Stimulated activated CD8-positive, alpha-beta memory T cell treated with anti-CD3 and anti-CD28 coated beads, Interleukin-7, amount 100 ng/mL, for 1 hour (primary cell): Measurements from ENCODE around the gene KDELR1.

Experiments
- DNase-seq, 2 donors: peaks; one replicate each; pipeline ENCODE4 v3.0.0-alpha.2; 2020; ENCODE audit warnings: low read depth in 2 of 2

The KDELR1 gene

DNA sequence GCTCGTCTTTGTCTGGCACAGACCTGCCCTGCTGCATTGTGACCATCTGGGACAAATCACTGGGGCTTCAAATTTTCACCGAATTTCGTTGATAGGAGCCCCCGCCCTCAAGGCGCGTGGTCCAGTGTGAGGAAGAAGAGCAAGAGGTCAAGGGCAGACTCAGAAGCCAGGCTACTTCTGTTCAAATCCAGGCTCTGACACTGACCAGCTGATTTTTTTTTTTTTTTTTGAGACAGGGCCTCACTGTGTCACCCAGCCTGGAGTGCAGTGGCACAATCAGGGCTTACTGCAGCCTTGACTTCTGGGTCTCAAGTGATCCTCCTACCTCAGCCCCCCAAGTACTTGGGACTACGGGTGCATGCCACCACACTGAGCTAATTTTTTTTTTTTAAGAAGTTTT lies 20.0 kb downstream of the KDELR1 start:
- DNase-seq = no peak

DNA sequence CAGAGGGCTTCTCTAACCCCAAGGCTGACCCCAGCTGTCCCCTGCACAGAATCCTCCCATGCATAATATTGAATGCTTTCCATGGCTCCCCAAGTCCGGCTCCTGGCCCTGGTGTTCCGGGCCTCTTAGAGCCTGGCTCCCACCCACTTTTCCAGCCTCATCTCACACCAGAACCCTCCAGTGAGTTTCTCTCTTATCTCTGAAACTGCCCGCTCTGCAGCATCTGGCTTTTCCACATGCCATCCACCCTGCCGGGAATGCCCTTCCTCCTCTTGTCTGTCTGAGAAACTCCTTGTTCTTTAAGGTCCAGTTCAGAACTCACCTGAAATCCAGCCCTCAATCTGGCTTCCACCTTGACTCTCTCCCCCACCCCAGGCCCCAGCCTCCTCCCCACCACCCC lies 20.4 kb downstream of the KDELR1 start:
- no peak for DNase-seq

DNA sequence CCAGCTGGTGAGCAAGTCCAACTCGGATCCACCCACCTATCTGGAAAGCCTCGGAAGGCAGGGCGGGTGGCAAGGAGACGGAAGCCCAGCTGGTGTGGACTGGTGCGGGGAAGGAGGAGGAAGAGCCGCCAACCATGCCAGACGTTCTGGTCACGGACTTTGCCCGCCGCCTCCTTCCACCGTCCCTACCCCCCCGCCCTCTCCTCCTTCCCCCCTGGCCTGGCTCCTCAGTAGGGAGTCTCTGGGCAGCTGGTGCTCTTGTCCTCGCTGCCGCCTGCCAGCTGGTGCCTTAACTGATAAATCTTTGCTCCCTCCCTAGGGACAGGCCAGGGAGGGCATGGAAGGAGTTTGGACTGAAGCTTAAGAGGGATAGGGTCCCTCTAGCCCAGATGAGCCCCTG lies 22.4 kb downstream of the KDELR1 start:
- DNase-seq = no peak

DNA sequence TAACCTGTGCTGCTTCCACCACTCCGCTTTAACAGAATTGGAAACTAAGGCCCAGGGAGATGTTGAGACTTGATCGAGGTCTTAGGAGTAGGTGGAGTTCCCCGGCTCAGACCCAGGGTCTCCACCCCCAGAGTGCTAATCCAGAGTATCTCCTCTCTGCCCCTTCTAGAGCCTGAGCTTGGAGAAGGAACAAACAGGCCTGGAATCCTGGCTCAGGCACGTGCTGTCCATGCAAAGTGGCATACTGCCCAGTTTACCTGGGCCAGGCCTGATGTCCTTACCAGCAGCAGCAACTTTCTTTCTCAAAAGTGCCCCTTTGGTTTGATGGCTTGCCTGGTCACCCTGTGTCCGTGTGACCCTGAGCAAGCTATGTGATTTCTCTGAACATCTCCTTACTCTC lies 23.5 kb downstream of the KDELR1 start:
- DNase-seq = no peak

DNA sequence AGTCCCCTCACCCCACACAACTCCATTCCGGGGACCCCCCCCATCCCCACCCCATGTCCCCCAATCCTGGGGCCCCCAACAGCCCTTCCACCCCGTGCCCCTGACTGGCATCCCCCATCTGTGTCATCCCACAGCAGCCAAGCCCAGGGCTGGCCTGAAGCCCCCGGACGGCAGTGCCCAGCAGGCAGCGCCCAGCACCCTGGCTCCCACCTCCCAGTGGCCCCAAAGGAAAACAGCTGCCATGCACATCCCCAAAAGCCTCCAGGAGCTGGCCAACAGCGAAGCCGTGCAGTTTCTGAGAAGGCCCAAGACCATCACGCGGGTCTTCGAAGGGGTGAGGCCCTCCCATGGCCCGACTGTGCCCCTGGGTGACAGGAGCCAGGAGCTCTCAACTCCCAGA lies 25.7 kb downstream of the KDELR1 start:
- no peak for DNase-seq

DNA sequence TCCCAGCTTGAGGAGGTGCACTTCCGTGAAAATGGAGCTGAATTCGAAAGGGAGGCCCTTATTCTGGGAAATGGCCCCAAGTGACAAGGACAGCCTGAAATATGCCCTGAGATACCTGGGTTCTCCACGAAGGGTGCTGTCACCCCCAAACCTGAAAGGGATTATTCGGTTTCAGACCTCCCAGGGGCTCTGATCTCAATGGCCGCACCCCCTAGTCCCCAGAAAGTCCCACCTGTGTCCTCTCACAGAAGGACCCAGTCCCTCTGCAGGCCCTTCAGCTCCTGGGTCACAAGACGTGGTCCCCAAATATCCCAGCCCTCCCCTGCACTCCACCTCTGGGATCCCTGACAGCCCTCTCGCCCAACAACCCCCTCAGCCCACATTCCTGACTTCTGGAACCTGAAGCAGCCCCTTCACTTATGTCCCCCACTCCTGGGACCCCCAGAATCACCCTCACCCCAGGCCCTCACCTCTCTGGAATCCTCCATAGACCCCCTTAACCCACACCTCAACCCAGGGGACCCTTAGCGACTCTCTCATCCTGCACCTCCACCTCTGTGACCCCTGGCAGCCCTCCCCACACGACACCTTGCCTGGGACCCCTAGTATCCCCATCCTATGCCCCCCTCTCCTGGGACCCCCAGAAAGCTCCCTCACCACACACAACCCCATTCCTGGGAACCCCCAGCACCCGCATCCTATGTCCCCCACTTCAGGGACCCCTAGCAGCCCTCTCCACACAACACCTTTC lies 26.6 kb downstream of the KDELR1 start:
- no peak for DNase-seq

DNA sequence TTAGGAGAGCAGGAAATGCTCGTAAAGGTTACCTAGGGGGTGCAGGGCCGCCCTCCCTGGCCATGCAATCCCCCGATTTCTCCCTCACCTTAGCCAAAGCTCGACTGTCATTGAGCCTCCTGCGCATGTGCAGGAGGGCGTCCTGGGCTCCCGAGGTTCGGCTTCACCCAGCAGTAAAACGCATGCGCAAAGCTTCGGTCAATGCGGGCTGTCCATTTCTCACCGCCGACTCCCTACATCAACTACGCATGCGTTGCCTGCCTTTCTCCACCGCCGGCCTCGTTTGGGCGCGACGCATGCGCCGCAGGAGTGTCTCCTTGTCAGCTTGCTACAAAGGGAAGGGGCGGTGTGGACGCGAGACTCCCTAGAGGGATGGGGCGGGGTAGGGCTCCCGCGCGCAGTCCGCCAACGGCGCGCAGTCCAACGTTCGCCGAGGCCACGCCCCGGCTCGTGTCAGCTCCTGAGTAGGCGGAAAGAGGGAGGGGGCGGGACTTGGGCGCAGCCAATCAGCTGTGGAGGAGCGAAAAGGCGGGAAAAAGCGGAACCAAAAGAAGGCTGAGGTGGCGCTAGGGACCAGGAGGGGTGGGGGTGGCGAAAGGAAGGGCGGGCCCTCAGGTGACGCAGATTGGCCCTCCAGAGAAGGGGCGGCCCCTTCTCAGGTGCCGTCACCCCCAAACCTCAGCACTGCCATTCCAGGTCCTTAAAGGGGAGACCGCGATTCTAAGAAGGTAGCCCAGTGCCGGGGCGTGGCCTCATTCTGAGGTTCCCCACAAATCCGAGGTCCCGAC lies 27.3 kb downstream of the KDELR1 start, which contains the start of the genes SYNGR4 and TMEM143:
SYNGR4 (plus strand) TSS at position 558 of the 788 bp plus-strand sequence. CDS start 1,476 bp downstream, outside the sequence.
TMEM143 (minus strand) TSS at position 131 of the 788 bp plus-strand sequence; CDS start at position 111, 20 bp downstream.
- peak; percentile 92 to 93 for DNase-seq

DNA sequence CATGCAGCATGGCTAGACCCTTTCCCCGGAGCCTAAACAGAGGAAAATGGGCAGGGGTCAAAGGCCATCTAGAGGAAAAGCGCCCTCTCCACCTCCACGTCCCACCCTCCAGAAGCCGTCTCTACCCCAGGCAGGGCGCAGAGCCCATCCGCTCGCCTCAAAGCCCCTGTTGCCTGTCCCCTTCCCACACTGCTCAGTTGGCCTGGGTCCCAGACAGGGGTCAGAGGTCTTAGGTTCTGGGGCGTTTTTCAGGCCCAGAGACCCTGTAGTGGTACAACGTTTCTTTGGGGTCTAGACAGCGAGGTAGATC lies 27.9 kb downstream of the KDELR1 start:
- no peak for DNase-seq

DNA sequence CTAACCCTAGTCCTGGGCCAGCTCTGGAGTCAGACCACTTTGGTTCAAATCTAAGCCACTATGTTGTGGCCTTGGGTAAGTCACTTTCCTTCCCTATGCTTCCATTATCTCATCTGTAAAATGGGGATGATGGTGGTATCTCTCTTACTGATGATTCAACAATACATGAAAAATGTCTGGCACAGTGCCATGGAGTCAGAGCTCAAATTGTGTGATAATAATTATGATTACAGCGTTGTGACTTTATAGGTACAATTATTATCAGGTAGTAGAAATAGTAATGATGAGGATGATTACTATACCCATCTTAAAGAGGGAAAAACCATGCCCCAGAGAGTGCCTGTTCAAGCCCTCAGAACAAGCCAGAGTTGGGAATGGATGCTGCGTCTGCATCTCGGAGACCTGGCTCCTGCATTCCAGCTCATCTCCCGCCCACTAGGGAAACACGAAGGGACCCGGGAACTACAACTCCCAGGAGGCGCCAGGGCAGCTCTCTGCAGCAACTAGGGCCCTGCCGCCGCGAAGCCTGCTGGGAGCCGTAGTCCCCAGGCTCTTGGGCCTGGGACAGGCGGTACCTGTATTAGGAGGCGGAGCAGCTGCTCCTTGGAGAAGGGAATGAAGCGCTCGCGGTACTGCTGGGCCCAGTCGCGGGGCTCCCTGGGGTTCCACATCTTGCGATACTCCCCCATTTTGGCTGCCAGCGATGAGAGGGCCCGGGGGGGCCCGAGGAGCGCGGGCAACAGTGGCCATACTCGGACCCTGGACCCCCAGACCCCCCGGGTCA lies 28.4 kb downstream of the KDELR1 start:
- DNase-seq = peak; percentile 77 to 80

DNA sequence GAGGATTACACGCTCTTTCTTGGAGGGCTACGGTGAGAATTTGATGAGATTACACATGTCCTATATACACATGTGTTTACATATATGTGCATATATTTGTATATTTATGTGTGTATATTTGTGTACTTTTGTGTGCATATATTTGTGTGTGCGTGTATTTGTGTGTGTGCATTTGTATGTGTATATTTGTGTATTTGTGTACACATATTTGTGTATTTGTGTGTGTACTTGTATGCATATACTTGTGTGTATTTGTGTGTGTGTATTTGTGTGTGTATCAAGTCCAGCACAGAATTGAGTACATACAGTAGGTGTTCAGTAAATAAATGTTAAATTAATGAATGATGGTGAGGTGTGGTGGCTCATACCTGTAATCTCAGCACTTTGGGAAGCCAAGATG lies 29.4 kb downstream of the KDELR1 start:
- DNase-seq = no peak

DNA sequence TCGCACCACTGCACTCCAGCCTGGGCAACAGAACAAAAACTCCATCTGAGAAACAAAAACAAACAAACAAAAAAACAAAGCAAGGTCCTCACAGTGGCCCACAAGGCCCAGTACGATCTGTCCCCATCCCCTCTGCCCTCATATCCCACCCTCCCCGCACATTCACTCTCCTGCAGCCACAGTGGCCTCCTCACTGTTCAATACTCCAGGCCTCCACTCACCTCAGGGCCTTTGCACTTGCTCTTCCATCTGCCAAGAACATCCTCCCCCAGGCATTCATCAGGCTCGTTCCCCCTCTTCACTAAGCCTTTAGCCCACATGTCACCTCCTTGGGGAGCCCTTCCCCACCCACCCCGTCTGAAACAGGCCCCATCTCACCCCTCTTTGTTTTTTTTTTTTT lies 32.2 kb downstream of the KDELR1 start:
- DNase-seq = no peak

DNA sequence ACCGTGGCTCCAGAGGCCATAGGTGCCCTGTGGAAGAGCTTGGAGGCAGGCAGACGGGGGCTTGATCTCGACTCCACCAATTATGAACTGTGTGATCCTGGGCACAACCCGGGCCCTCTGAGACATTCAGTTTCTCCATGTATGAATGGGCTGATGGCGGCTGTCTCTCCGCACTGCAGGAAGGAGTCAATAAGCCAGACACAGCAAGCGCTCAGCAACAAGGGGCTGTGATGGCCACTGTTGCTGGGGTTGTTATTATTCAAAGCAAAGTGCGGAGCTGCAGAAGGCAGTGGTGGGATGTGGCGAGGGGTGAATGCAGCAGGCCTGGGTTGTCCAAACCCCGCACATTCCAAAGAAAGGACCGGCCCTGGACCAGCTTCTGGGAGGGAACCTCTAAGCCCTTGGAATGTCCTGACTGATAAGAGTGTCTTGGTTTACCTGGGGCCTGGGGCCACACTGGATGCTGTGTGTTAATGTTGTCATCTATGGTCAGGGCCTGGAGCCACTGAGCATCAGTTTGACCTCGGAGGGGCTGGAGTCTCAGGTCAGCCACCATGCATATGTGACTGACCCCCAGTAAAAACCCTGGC lies 35.9 kb downstream of the KDELR1 start:
- no peak for DNase-seq

DNA sequence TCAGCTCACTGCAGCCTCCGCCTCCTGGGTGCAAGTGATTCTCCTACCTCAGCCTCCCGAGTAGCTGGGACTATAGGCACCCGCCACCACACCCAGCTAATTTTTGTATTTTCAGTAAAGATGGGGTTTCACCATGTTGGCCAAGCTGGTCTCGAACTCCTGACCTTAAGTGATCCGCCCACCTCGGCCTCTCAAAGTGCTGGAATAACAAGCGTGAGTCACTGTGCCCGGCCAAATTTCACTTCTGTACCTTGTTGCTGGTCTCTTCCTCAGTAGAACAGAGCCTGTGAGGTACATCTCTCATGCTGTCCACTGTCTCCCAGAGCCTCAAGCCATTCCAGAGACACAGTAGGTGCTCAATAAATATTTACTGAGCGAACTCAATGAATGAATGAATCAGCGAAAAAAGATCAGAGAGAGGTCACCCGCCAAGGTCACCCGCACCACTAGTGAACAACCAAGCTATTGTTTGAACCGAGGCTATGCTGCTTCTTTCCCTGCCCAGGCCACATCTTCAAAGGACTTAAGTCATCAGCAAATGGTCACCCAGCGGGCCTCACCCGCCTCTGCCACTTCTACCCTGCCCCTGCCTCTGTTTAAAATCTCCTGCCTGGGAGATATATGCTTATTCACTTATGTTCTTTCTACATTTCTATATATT lies 36.9 kb downstream of the KDELR1 start:
- no peak for DNase-seq

DNA sequence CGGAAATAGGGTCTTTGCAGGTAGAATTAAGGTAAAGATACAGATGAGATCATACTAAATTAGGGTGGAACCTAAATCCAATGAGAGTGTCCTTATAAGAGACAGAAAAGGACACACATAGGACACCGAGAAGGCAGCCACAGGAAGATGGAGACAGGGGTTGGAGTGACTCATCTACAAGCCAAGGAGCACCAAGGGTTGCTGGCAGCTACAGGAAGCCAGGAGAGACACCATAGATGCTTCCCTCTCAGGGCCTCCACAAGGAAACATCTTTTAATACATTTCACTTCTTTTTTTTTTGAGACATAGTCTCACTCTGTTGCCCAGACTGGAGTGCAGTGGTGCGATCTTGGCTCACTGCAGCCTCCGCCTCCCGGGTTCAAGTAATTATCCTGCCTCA lies 37.7 kb downstream of the KDELR1 start:
- no peak for DNase-seq

DNA sequence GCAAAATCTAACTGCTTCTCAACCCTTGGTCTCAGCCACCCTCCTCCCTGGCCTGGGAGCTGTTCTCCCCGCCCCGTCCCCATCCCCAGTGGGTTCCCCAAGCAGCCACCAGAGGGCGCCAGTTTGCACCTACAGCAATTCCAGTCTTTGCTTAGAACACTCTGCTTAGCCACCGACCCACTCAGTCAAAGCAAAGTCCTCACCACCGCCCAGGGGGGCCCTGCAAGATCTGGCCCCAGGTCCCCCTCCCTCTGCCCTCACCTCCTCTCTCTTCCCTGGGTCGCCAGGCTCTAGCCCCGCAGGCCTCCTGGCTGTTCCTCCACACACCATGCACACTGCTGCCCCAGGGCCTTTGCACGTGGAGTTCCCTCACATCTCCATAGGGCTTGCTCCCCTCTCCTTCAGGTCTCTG lies 40.0 kb downstream of the KDELR1 start:
- peak; percentile 56 to 70 for DNase-seq

DNA sequence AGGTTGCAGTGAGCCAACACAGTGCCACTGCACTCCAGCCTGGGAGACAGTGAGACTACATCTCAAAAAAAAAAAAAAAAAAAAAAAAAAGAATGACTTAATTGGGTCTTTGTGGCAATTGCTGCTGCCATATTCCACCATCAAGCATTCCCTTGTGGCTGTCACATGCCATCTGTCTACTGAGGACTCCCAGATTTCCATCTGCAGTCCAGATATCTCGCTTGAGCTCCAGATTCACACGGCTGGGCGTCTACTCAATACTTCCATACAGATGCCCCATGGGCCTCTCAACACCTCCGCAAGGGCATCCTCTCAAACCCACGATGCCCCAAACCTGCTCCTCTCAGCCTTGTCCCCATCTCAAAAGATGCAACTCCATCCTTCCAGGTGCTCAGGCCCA lies 40.5 kb downstream of the KDELR1 start:
- DNase-seq = no peak

DNA sequence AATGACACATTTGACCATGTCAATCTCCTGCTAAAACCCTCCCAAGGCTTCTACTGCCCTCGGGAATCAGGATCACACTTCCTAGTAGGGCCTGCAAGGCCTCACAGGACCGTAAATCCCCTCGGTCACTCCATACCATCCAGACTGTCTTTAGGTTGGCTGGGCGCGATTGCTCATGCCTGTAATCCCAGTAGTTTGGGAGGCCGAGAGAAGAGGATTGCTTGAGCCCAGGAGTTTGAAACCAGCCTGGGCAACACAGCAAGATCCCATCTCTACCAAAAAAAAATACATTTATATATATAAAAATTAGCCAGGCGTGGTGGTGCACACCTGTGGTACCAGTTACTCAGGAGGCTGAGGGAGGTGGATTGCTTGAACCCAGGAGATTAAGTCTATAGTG lies 42.6 kb downstream of the KDELR1 start:
- DNase-seq = no peak

DNA sequence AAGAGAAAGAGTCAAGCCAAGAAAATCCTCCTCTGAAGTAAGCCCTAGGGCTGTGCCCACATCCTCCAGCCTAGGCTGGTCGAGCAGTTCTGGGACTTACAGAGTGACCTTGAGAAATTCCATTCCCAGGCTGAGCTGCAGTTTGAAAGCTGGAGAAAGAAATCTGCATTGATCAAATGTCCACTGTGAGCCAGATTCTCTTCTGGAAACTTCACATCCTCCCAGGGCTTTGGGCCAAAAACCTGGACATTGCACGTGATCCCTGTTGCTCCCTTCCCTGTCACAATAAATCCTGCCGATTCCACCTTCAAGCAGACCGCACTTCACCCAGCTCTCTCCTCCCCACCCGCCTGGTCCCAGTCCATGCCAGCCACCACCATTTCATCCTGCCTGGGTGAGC lies 43.3 kb downstream of the KDELR1 start:
- no peak for DNase-seq

DNA sequence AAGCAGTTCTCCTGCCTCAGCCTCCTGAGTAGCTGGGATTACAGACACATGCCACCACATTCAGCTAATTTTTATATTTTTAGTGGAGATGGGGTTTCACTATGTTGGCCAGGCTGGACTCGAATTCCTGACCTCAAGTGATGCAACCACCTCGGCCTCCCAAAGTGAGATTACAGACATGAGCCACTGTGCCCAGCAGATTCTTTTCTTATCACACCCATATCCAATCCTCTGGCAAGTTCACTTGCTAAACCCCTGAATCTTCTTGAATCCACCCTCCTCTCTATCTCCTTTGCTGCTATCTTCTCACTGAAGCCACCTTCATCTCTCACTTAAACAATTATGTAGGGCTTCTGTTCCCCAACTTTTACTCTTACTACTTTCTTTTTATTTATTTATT lies 45.2 kb downstream of the KDELR1 start:
- DNase-seq = no peak

DNA sequence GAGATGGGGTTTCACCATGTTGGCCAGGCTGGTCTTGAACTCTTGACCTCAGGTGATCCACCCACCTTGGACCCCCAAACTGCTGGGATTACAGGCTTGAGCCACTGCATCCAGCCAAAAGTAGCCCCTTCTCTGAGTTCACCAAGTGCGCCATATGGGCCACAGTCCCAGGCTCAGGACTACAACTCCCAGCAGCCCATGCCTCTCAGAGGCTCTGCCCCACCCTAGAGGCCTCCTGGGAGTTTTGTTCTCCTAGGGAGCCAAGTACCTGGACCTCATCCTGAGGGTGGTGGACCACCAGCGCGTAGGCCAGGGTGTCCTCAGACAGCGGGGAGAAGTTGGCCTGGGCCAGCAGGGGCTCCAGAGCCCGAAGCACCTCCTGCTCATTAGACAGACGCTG lies 46.5 kb downstream of the KDELR1 start:
- no peak for DNase-seq

DNA sequence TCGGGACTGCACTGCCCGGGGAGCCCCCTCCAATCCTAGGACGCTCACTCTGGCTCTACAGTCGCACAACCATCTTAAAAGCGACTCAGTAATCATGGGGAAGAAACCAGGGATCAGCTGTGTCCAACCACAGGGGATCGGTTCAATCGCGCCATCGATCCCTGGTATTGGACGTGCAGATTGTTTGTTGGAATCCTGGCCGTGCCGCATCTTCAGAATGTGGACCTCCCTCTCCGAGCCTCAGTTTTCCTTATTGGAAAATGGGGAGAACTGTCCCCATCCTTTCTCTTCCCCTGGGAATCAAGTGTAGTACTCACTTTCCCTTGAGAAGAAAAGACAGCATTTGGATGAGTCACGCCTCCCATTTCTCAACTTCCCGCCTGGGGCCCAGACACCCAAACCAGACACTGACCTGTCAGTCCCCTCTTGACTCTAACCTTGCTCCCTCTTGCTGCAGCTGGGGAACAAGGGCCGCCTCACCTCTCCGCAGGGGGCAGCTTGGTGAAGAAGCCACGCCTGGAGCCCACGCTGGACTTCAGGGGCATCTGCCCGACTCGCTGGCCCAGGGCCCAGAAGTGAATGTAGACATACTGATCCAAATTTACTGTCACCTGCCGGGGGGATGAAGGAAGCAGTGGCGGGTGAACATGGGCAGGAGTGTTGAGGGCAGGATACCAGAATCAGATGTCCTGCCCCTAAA lies 48.4 kb downstream of the KDELR1 start:
- DNase-seq = no peak
